Measurements from ENCODE around the gene ZEB2. TPM values are rescaled to one million over a fixed set of nuclear protein-coding genes. Genes with fewer than 3 reads are reported as not detected.
A peak's percentile ranks its signal among the peaks of the same experiment; 100 is the strongest.

The ZEB2 gene
- total RNA-seq, 1 donor from 2014 or later, result 106 TPM

- Histone ChIP-seq H3K4me3 (no peak overlapping the region), H3K27me3 (no peaks in the 10 kb centered on the region), H4K20me1 (ENCODE audit: low read depth) (peaks cover 90% of the 10 kb centered on the region), H3K36me3 (no peaks in the 10 kb centered on the region), H3K4me2 (no peak overlapping the region), H3K9ac (no peak overlapping the region), H3K9me3 (ENCODE audit: low read depth) (no peaks in the 10 kb centered on the region), H3K79me2 (ENCODE audit: low read depth) (peaks cover 96% of the 10 kb centered on the region), H3F3A (ENCODE audit: low read depth) (peaks cover 8% of the 10 kb centered on the region), H3K27ac (peak overlapping the region; percentile 43), H3K4me1 (peaks cover 34% of the 10 kb centered on the region), H2AFZ (replicated peaks) (no peak overlapping the region)
- TF ChIP-seq, protein P1, sequence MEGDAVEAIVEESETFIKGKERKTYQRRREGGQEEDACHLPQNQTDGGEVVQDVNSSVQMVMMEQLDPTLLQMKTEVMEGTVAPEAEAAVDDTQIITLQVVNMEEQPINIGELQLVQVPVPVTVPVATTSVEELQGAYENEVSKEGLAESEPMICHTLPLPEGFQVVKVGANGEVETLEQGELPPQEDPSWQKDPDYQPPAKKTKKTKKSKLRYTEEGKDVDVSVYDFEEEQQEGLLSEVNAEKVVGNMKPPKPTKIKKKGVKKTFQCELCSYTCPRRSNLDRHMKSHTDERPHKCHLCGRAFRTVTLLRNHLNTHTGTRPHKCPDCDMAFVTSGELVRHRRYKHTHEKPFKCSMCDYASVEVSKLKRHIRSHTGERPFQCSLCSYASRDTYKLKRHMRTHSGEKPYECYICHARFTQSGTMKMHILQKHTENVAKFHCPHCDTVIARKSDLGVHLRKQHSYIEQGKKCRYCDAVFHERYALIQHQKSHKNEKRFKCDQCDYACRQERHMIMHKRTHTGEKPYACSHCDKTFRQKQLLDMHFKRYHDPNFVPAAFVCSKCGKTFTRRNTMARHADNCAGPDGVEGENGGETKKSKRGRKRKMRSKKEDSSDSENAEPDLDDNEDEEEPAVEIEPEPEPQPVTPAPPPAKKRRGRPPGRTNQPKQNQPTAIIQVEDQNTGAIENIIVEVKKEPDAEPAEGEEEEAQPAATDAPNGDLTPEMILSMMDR (IDR thresholded peaks at IDR 0.05), result no peak
- TF ChIP-seq EZH2phosphoT487 (IDR thresholded peaks at IDR 0.05) (no peak), EZH2 (IDR thresholded peaks at IDR 0.05) (no peak)
- H3K4me1 Mint-ChIP-seq, result peaks cover 76% of the 10 kb centered on the region
- H3K9me3 Mint-ChIP-seq, result no peaks in the 10 kb centered on the region
- DNase-seq (ENCODE audit: low spot score), result no peak
- H3K27me3 Mint-ChIP-seq (ENCODE audit: insufficient read depth, low read depth), result peaks cover 2% of the 10 kb centered on the region
- no peak overlapping the region for H3K27ac Mint-ChIP-seq
- peaks cover 21% of the 10 kb centered on the region for H3K36me3 Mint-ChIP-seq
- H3K4me3 Mint-ChIP-seq, result no peak overlapping the region
Measured at GRCh38 chr2:144498277-144498676, 21.6 kb downstream of the ZEB2 start.

DNA sequence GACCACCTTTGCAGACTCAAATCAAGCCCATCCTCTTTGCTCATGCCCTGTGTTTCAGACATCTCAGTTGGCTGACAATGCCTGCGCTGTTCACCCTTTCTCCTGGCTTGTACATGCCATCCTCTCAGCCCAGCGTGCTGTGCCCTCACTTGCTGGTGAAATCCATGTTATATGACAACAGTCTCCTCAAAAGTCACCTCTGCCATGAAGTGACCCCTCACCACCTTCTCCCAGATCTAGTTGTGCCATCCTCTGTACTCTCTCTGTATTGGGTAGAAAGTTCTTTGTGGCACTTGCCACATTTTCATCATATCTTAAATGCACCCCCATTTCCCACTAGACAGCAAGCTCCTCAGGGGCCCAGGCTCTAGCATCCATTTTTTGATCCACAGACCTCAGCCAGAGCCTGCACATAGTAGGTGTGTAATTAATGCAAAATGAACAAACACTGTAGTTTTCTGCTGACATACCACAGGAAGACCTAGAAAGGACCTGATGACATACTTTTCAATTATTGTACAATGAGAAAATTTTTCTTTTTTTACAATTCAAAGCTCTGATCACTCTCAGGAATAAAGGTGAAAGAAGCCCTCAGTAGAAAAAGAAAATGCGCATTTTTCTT is 22.8 kb downstream of the ZEB2 start:
- Histone ChIP-seq H3K27ac (no peak overlapping the region), H3K27me3 (no peaks in the 10 kb centered on the region), H3F3A (ENCODE audit: low read depth) (no peaks in the 10 kb centered on the region), H3K4me3 (no peak overlapping the region), H3K4me2 (no peak overlapping the region), H3K36me3 (no peaks in the 10 kb centered on the region), H3K9ac (no peak overlapping the region), H3K79me2 (ENCODE audit: low read depth) (peaks cover 96% of the 10 kb centered on the region), H4K20me1 (ENCODE audit: low read depth) (peaks cover 90% of the 10 kb centered on the region), H3K4me1 (peaks cover 22% of the 10 kb centered on the region), H2AFZ (replicated peaks) (no peak overlapping the region), H3K9me3 (ENCODE audit: low read depth) (no peaks in the 10 kb centered on the region)
- Mint-ChIP-seq H3K9me3 (no peaks in the 10 kb centered on the region), H3K27me3 (ENCODE audit: insufficient read depth, low read depth) (peaks cover 2% of the 10 kb centered on the region), H3K27ac (peak overlapping the region; percentile 39), H3K4me3 (no peak overlapping the region), H3K4me1 (peaks cover 75% of the 10 kb centered on the region), H3K36me3 (peaks cover 31% of the 10 kb centered on the region)
- DNase-seq (ENCODE audit: low spot score), result no peak
- TF ChIP-seq EZH2 (IDR thresholded peaks at IDR 0.05) (no peak), EZH2phosphoT487 (IDR thresholded peaks at IDR 0.05) (no peak)
- TF ChIP-seq, protein P1 (IDR thresholded peaks at IDR 0.05), result no peak

- H3K4me1 ChIP-seq, result peaks cover 15% of the 10 kb centered on the region
- H3K4me2 ChIP-seq, result no peak overlapping the region
- TF ChIP-seq EZH2 (IDR thresholded peaks at IDR 0.05), result no peak
- TF ChIP-seq, protein P1 (IDR thresholded peaks at IDR 0.05), result no peak
- no peak for TF ChIP-seq EZH2phosphoT487 (IDR thresholded peaks at IDR 0.05)
- Mint-ChIP-seq H3K36me3 (peaks cover 37% of the 10 kb centered on the region), H3K27me3 (ENCODE audit: insufficient read depth, low read depth) (peaks cover 2% of the 10 kb centered on the region), H3K4me3 (peak overlapping the region; percentile 1), H3K9me3 (no peaks in the 10 kb centered on the region), H3K27ac (peak overlapping the region; percentile 57), H3K4me1 (peaks cover 70% of the 10 kb centered on the region)
- peaks cover 96% of the 10 kb centered on the region for H3K79me2 ChIP-seq (ENCODE audit: low read depth)
- H2AFZ ChIP-seq (replicated peaks), result no peak overlapping the region
- H3K9me3 ChIP-seq (ENCODE audit: low read depth), result no peaks in the 10 kb centered on the region
- no peak for DNase-seq (ENCODE audit: low spot score)
- no peak overlapping the region for H3K9ac ChIP-seq
- H3K36me3 ChIP-seq, result peaks cover 3% of the 10 kb centered on the region
- H4K20me1 ChIP-seq (ENCODE audit: low read depth), result peaks cover 90% of the 10 kb centered on the region
- no peaks in the 10 kb centered on the region for H3F3A ChIP-seq (ENCODE audit: low read depth)
- H3K27ac ChIP-seq, result no peak overlapping the region
- no peak overlapping the region for H3K4me3 ChIP-seq
- H3K27me3 ChIP-seq, result no peaks in the 10 kb centered on the region
Measured at GRCh38 chr2:144496092-144496976, 23.6 kb downstream of the ZEB2 start.
